Endodermal cell (in vitro differentiated cells): ENCODE measurements around the gene PPM1E. TPM values are rescaled to one million over a fixed set of nuclear protein-coding genes. Genes with fewer than 3 reads are reported as not detected.

Source experiments
- DNase-seq: peaks from one replicate; pipeline ENCODE4 v3.0.0-alpha.2; 2017
- H3K27ac ChIP-seq: 2 replicates; pipeline ENCODE4 v1.5.1; 2013; ENCODE audit warnings: mild to moderate bottlenecking, low read depth, low read length, moderate library complexity
- H3K27me3 ChIP-seq: 2 replicates; pipeline ENCODE4 v1.6.1; 2013; ENCODE audit warnings: mild to moderate bottlenecking, low read length, moderate library complexity; ENCODE audit not compliant: insufficient read depth, control insufficient read depth, poor library complexity, severe bottlenecking
- H3K36me3 ChIP-seq: 2 replicates; pipeline ENCODE4 v1.7.0; 2013; ENCODE audit warnings: mild to moderate bottlenecking, low read length, moderate library complexity; ENCODE audit not compliant: control insufficient read depth, insufficient read depth
- H3K4me1 ChIP-seq: one replicate; pipeline ENCODE4 v1.7.0; 2013; ENCODE audit warnings: low read length; ENCODE audit not compliant: control insufficient read depth, insufficient read depth
- H3K4me3 ChIP-seq: 2 replicates; pipeline ENCODE4 v1.5.1; 2013; ENCODE audit warnings: mild to moderate bottlenecking, low read length, moderate library complexity
- H3K9ac ChIP-seq: 2 replicates; pipeline ENCODE4 v1.6.1; 2013; ENCODE audit warnings: mild to moderate bottlenecking, low read length, moderate library complexity; ENCODE audit not compliant: poor library complexity, severe bottlenecking; ENCODE audit errors: extremely low read depth
- H3K9me3 ChIP-seq: 2 replicates; pipeline ENCODE4 v1.6.1; 2013; ENCODE audit warnings: mild to moderate bottlenecking, low read length, moderate library complexity; ENCODE audit not compliant: control insufficient read depth
- H3K27ac Mint-ChIP-seq: 2 replicates; pipeline ENCODE4 v1.8.0; 2020; ENCODE audit warnings: mixed read lengths
- H3K27me3 Mint-ChIP-seq: 2 replicates; pipeline ENCODE4 v1.8.0; 2021; ENCODE audit warnings: mild to moderate bottlenecking, mixed read lengths; ENCODE audit not compliant: insufficient read depth
- H3K36me3 Mint-ChIP-seq: 2 replicates; pipeline ENCODE4 v1.8.0; 2020; ENCODE audit warnings: low read depth, mixed read lengths
- H3K4me1 Mint-ChIP-seq: 2 replicates; pipeline ENCODE4 v1.8.0; 2020; ENCODE audit warnings: mixed read lengths
- H3K4me3 Mint-ChIP-seq: 2 replicates; pipeline ENCODE4 v1.8.0; 2020; ENCODE audit warnings: mild to moderate bottlenecking, moderate library complexity, mixed read lengths
- H3K9me3 Mint-ChIP-seq: 2 replicates; pipeline ENCODE4 v1.8.0; 2020; ENCODE audit warnings: mild to moderate bottlenecking, mixed read lengths
- whole genome bisulfite sequencing, 2 experiments: methylation state at CpG; one replicate each; pipeline versions ENCODE4 v1.1.5 to v1.1.7; 2013; ENCODE audit warnings: missing lambda C conversion rate in 2 of 2, mixed read lengths in 1 of 2; ENCODE audit not compliant: insufficient coverage in 1 of 2, insufficient read length in 1 of 2; 5-methylcytosine and 5-hydroxymethylcytosine counted together
- total RNA-seq, 2 donors: library from RNA; stranded (reverse); fragmentation: NEBNext Ultra II Directional in 1 of 2; extraction: Animal tissue kit (Norgen Biotek cat#: 25700) in 1 of 2; gene quantifications; 2 replicates in 1 of 2; 3 replicates in 1 of 2; pipeline ENCODE4 v1.2.1, GENCODE V29; 2021
- TF ChIP-seq, protein P1 (sequence below): fragments of 200-600 bp; sonication (generic); conservative IDR thresholded peaks from 2 replicates; pipeline ENCODE4 v1.5.0; 2021; ENCODE audit warnings: antibody characterized with exemption, mild to moderate bottlenecking

The PPM1E gene
- total RNA-seq, 2 donors from 2014 or later: 1.4 to 2.2 TPM

DNA sequence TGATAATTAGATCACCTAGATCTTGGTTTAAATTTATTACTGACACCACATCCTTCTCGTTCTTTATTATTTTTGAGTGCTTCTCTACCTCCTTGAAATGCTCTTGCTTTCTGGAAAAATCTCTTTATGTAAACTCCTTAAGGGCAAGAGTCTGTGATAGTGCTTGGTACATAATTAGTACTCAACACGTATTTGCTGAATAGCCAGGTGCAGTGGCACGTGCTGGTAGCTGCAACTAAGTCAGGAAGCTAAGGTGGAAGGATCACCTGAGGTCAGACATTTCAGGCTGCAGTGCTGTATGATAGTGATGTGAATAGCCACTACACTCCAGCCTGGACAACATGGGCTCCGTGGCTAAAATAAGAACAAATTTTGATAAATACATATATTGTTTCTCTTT lies 63.0 kb downstream of the PPM1E start:
- Mint-ChIP-seq H3K9me3 (no peaks in the 10 kb centered on the region), H3K4me3 (no peak overlapping the region), H3K27me3 (no peaks in the 10 kb centered on the region), H3K36me3 (no peaks in the 10 kb centered on the region), H3K4me1 (no peaks in the 10 kb centered on the region), H3K27ac (no peak overlapping the region)
- 81% methylated on average over 3 of the region's 4 CpGs for WGBS, 2 experiments
- Histone ChIP-seq H3K4me3 (no peak overlapping the region), H3K27me3 (no peaks in the 10 kb centered on the region), H3K9ac (no peak overlapping the region), H3K36me3 (no peaks in the 10 kb centered on the region), H3K4me1 (no peaks in the 10 kb centered on the region), H3K9me3 (no peaks in the 10 kb centered on the region), H3K27ac (no peak overlapping the region)
- TF ChIP-seq, protein P1, sequence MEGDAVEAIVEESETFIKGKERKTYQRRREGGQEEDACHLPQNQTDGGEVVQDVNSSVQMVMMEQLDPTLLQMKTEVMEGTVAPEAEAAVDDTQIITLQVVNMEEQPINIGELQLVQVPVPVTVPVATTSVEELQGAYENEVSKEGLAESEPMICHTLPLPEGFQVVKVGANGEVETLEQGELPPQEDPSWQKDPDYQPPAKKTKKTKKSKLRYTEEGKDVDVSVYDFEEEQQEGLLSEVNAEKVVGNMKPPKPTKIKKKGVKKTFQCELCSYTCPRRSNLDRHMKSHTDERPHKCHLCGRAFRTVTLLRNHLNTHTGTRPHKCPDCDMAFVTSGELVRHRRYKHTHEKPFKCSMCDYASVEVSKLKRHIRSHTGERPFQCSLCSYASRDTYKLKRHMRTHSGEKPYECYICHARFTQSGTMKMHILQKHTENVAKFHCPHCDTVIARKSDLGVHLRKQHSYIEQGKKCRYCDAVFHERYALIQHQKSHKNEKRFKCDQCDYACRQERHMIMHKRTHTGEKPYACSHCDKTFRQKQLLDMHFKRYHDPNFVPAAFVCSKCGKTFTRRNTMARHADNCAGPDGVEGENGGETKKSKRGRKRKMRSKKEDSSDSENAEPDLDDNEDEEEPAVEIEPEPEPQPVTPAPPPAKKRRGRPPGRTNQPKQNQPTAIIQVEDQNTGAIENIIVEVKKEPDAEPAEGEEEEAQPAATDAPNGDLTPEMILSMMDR: no peak
- DNase-seq: no peak

DNA sequence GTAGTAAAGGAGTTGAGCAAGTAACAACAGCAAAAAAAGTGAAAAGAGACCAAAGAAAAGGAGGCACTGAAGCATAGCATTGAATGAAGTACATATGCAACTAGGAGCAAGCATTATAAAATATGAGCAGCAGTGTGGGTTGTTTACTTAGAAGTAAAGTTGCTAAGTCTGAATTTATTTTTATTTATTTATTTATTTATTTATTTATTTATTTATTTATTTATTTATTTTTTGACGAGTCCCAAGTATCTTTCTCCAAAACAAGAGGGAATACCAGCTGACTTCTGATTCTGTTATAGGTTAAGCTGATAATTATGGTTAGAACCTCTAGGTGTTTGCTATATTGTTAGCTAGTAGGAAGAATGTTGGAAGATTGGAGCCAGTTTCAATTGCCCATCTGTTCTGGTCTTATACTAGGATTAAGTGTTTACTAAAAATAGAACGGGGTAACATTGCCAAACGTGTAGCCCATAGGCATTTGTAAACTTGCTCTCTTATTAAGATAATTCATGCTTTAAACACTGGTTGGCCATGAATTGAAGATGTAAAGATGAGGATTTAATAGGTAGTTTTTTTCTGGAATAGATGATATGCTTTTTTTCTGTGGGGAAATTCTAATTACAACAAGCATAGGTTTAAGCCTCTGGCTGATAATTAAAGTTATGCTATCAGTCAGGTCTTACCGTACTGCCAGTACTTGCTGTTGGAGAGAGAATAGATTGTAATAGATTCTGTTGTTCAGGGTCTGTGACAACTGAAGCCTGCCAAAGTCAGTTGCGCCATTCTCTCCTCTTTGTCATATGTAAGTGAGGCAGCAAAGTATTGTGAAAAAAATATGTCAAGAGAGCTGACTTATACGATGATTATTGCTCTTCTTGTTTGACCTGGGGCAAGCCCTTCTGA lies 66.7 kb downstream of the PPM1E start:
- H3K36me3 ChIP-seq: no peaks in the 10 kb centered on the region
- 78 to 83% methylated on average over 5 of the region's 6 CpGs for WGBS, 2 experiments
- H3K27me3 ChIP-seq: no peaks in the 10 kb centered on the region
- no peak overlapping the region for H3K4me3 ChIP-seq
- no peaks in the 10 kb centered on the region for H3K4me1 ChIP-seq
- Mint-ChIP-seq H3K4me1 (no peaks in the 10 kb centered on the region), H3K27me3 (no peaks in the 10 kb centered on the region), H3K4me3 (no peak overlapping the region), H3K27ac (no peak overlapping the region), H3K36me3 (no peaks in the 10 kb centered on the region), H3K9me3 (no peaks in the 10 kb centered on the region)
- H3K9me3 ChIP-seq: no peaks in the 10 kb centered on the region
- no peak overlapping the region for H3K27ac ChIP-seq
- DNase-seq: no peak
- TF ChIP-seq, protein P1: no peak
- no peak overlapping the region for H3K9ac ChIP-seq

DNA sequence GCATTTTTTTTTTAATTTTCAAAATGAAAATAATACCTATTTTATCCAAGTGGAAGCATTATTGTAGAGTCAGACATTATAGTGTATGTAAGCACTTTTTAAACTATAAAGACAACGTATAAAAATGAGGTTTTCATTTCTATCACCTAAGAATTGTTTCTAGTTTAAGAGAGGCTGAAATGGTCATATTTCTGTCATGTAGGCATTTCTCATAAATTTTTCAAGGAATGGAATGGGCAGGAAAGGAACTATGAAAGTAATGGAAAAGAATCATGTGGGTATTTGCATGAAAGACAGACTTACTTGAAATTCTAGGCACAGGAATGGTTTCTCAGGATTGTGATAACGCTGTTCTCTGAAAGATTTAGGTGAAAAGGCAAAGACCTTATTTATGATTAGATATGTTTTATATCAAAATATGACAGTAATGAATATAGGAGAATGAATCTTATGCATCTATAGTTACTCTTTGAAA lies 67.4 kb downstream of the PPM1E start:
- Histone ChIP-seq H3K9ac (no peak overlapping the region), H3K4me3 (no peak overlapping the region), H3K9me3 (no peaks in the 10 kb centered on the region), H3K27ac (no peak overlapping the region), H3K36me3 (no peaks in the 10 kb centered on the region), H3K27me3 (no peaks in the 10 kb centered on the region), H3K4me1 (no peaks in the 10 kb centered on the region)
- no peaks in the 10 kb centered on the region for H3K36me3 Mint-ChIP-seq
- H3K27ac Mint-ChIP-seq: no peak overlapping the region
- TF ChIP-seq, protein P1: no peak
- no peaks in the 10 kb centered on the region for H3K27me3 Mint-ChIP-seq
- no peaks in the 10 kb centered on the region for H3K9me3 Mint-ChIP-seq
- WGBS, 2 experiments: 100% methylated on average over 1 of the region's 2 CpGs; no CpG with 5 or more reads in 1 of the 2 experiments
- no peak for DNase-seq
- no peaks in the 10 kb centered on the region for H3K4me1 Mint-ChIP-seq
- no peak overlapping the region for H3K4me3 Mint-ChIP-seq
